Uterus (tissue), 2 donors: ENCODE data around the gene ANKIB1.

Experiments used
- CTCF ChIP-seq, 4 experiments: fragments of 200-600 bp in 2 of 4; fragments of 450-650 bp in 2 of 4; sonication (generic) in 2 of 4; IDR thresholded peaks; one replicate each; pipeline ENCODE4 v1.5.1; 2016 to 2019; ENCODE audit warnings: antibody characterized with exemption in 4 of 4, mild to moderate bottlenecking in 2 of 4, moderate library complexity in 1 of 4
- POLR2A ChIP-seq, 2 donors: fragments of 450-650 bp; IDR thresholded peaks; one replicate each; pipeline ENCODE4 v1.6.1; 2016; ENCODE audit warnings: antibody characterized with exemption in 2 of 2, mild to moderate bottlenecking in 1 of 2, moderate library complexity in 1 of 2

- TF ChIP-seq CTCF (IDR thresholded peaks at IDR 0.05): no peak
- TF ChIP-seq POLR2A (IDR thresholded peaks at IDR 0.05): no peak
Observed at GRCh38 chr7:92336662-92337340, 91.0 kb downstream of the ANKIB1 start.
